ENCODE measurements around the gene HPS5. TPM values are rescaled to one million over a fixed set of nuclear protein-coding genes. Genes with fewer than 3 reads are reported as not detected.
"Not testable (repeated sequence)": the region's sequence is repeated elsewhere in the genome, so short reads cannot be mapped to it uniquely, and the experiment has no call there.

HPS5 gene
- total RNA-seq, 2 donors from 2014 or later, result 9.6 to 10.6 TPM

DNA sequence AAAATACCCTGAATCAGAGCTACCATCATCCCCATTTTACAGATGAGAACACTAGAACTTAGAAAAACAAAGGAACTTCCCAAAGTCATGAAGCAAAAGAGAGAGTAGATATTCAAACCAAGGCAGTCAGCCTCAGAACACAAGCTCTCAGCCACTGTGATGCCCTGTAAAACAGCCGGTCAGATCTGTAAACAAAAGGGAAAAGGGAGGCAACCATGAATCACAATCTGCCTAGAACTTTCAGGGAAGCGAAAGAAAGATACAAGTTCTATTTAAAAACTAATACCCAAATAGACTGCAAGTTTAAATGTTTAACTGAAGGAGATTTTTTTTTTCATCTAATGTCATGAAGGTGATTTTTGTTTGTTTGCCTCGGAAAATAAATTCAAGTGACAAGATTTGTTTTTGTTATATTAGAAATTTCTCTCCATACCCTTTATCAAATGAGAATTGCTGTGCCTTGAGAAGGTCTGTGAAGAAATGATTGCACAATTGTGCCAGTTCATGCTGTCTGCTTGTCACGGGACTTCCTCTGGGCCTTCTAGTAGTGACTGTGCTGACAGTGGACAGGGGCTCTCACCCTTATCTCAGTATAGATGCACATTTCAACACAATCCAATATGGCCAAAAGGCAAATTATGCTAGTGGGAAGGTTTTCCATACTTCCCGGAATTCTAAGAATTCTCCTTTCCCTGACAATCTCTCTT is 44.2 kb downstream of the HPS5 start:
- TF ChIP-seq, protein P1, sequence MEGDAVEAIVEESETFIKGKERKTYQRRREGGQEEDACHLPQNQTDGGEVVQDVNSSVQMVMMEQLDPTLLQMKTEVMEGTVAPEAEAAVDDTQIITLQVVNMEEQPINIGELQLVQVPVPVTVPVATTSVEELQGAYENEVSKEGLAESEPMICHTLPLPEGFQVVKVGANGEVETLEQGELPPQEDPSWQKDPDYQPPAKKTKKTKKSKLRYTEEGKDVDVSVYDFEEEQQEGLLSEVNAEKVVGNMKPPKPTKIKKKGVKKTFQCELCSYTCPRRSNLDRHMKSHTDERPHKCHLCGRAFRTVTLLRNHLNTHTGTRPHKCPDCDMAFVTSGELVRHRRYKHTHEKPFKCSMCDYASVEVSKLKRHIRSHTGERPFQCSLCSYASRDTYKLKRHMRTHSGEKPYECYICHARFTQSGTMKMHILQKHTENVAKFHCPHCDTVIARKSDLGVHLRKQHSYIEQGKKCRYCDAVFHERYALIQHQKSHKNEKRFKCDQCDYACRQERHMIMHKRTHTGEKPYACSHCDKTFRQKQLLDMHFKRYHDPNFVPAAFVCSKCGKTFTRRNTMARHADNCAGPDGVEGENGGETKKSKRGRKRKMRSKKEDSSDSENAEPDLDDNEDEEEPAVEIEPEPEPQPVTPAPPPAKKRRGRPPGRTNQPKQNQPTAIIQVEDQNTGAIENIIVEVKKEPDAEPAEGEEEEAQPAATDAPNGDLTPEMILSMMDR (IDR thresholded peaks at IDR 0.05), result no peak
- H3K27ac ChIP-seq, result no peak overlapping the region
- no peak for DNase-seq

DNA sequence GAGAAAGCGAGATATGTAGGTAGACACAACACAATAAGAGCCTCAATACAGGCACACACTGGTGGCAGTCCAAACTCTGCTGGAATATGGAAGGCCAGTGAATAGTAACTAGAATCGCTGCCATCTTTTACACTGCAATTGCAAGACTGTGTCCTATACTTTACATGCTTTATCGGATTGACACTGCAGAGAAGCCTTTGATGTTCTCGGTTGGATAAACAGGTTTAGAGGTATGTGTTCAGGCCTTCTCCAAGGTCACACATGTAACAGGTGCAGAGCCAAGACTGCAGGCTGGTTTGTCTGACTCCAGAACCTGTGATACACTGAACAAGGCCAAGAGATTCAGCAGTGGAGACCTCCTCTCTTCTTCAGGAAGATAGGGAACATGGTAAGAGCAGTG is 50.7 kb downstream of the HPS5 start:
- H3K4me3 ChIP-seq, result no peak overlapping the region
- no peaks in the 10 kb centered on the region for H3K4me1 ChIP-seq
- no peaks in the 10 kb centered on the region for H3K36me3 ChIP-seq
- no peaks in the 10 kb centered on the region for H3K27me3 ChIP-seq
- H3K9ac ChIP-seq (ENCODE audit: low read depth in 2 of 2, low read length in 2 of 2), result no peak overlapping the region
- intact Hi-C loops (cut with DNase I), result no loop called here
- DNase-seq, result no peak
- TF ChIP-seq, protein P1 (IDR thresholded peaks at IDR 0.05), result no peak
- H3K9me3 ChIP-seq, result no peaks in the 10 kb centered on the region
- no peak overlapping the region for H3K27ac ChIP-seq

More for the DNA sequence above, 44.2 kb downstream of the HPS5 start:
- no peaks in the 10 kb centered on the region for H3K36me3 ChIP-seq
- no peaks in the 10 kb centered on the region for H3K9me3 ChIP-seq
- no peaks in the 10 kb centered on the region for H3K27me3 ChIP-seq
- no peak overlapping the region for H3K4me3 ChIP-seq
- no peak overlapping the region for H3K9ac ChIP-seq (ENCODE audit: low read depth in 2 of 2, low read length in 2 of 2)
- intact Hi-C loops (cut with DNase I), result no loop called here
- H3K4me1 ChIP-seq, result no peaks in the 10 kb centered on the region

DNA sequence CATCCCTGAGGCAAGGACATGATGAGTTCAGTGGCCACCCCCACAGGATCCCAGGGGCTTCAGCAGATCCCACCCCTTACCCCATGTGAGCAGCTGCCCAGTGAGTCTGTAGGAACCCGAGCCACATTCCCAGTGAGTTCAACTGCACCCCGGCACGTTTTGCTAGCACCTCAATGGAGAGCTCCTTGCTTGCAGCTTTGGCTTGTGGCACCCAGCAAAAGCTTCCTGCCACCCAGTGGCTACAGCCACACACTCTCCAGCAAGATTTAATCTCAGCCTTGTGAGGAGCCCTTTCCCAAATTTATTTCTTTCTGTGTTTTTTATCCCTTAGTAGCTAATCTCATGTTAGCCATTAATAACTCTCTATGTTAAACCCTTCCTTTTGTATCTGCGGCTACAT is 51.8 kb downstream of the HPS5 start:
- no peak for DNase-seq
- no peak overlapping the region for H3K4me3 ChIP-seq
- no peaks in the 10 kb centered on the region for H3K36me3 ChIP-seq
- TF ChIP-seq, protein P1 (IDR thresholded peaks at IDR 0.05), result no peak
- H3K9ac ChIP-seq (ENCODE audit: low read depth in 2 of 2, low read length in 2 of 2), result no peak overlapping the region
- intact Hi-C loops (cut with DNase I), result no loop called here
- H3K27ac ChIP-seq, result no peak overlapping the region
- no peaks in the 10 kb centered on the region for H3K27me3 ChIP-seq
- no peaks in the 10 kb centered on the region for H3K9me3 ChIP-seq
- H3K4me1 ChIP-seq, result no peaks in the 10 kb centered on the region

DNA sequence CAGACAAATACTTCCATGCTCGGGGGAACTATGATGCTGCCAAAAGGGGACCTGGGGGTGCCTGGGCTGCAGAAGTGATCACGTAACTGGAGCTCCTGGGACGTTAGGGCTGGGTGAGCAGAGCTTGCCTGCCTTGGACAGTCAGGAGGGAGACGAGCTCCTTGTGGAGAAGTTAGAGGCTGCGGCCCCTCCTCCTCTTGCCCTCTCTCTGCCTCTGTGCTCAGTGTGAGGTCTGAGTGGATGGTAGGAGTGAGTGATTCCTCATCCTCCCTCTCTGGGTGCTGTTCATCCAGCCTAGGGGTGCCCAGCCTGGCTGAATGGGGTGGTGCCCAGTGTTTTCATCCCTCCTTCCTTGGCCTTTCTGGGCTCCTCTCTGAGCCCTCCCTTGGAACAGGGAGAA is 52.7 kb downstream of the HPS5 start:
- H3K36me3 ChIP-seq; DNase-seq; H3K4me3 ChIP-seq; H3K9me3 ChIP-seq; intact Hi-C loops (cut with DNase I); H3K9ac ChIP-seq (ENCODE audit: low read depth in 2 of 2, low read length in 2 of 2); H3K27ac ChIP-seq; H3K4me1 ChIP-seq; H3K27me3 ChIP-seq: not testable (repeated sequence)

DNA sequence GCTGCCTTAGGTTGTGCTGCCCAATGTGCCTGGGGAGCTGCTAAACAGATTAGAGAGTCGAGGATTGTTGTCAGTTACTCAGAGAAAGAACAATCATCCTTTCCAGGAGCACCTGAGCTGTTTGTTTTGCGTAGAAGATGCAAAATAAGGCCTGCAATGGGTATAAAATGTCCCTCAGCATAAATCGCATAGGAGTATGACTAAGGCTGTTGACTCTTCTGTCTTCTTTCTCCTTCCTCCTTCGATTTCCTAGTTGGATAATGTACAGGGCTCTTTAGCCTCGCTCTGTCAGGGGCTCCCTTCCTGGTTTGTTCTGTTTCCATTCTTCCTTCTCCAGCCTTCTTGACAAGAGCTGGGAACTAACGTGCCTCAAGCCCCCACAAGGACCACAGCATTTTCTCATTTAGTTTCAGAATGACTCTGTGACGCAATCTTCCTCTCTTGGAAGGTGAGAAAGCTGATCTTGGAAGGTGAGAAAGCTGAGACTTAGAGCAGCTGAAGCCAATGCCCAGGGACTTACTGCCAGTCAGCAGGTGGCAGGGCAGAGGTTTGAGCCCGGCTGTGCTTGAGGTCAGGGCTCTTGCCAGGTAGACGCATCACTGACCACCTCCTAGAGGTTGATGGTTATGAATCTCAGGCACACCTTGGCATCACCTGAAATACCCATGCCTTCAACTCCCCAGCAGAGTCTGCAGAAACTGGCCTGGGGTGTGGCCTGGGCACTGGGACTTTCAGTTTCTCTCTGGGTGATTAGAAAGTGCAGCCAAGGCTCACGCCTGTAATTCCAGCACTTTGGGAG is 54.4 kb downstream of the HPS5 start:
- DNase-seq; intact Hi-C loops (cut with DNase I); H3K27me3 ChIP-seq; H3K36me3 ChIP-seq; H3K27ac ChIP-seq; H3K4me1 ChIP-seq; H3K9me3 ChIP-seq; H3K9ac ChIP-seq (ENCODE audit: low read depth in 2 of 2, low read length in 2 of 2); H3K4me3 ChIP-seq: not testable (repeated sequence)

DNA sequence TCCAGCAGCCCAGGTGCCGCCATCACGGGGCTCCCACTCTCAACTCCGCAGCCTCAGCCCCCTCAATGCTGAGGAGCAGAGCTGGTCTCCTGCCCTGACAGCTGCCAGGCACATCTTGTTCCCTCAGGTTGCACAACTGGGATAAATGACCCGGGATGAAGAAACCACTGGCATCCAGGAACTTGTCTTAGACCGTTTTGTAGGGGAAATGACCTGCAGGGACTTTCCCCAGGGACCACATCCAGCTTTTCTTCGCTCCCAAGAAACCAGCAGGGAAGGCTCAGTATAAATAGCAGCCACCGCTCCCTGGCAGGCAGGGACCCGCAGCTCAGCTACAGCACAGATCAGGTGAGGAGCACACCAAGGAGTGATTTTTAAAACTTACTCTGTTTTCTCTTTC is 56.0 kb downstream of the HPS5 start, which contains the start of gene SAA1:
Gene SAA1 (plus strand): TSS at position 316 of the 400 bp plus-strand sequence. CDS start 624 bp downstream, outside the sequence.
- H3K9me3 ChIP-seq, result no peaks in the 10 kb centered on the region
- no peaks in the 10 kb centered on the region for H3K4me1 ChIP-seq
- H3K9ac ChIP-seq (ENCODE audit: low read depth in 2 of 2, low read length in 2 of 2), result no peak within 1 kb of the TSS
- no peaks in the 10 kb centered on the region for H3K36me3 ChIP-seq
- DNase-seq, result no peak
- H3K27ac ChIP-seq, result no peak within 1 kb of the TSS
- H3K4me3 ChIP-seq, result no peak within 1 kb of the TSS
- H3K27me3 ChIP-seq, result no peaks in the 10 kb centered on the region
- intact Hi-C loops (cut with DNase I), result no loop called here
- TF ChIP-seq, protein P1 (IDR thresholded peaks at IDR 0.05), result no peak

Data from colonic mucosa (tissue), 4 donors.